IMR-90 (cell line): ENCODE measurements around the gene RCE1. TPM values are rescaled to one million over a fixed set of nuclear protein-coding genes. Genes with fewer than 3 reads are reported as not detected.

Experiments
- ATAC-seq: fragments of 200-7000 bp; cut with Tn5 transposase; 2 replicates; pipeline ENCODE4 v1.9.1; 2020; ENCODE audit warnings: low read depth, mild to moderate bottlenecking, moderate library complexity
- BruUV-seq: library from RNA; stranded (reverse); fragments of 400-500 nt; replicated peaks from 2 replicates; lab custom pipeline; 2021; lab: Mats Ljungman, UMichigan
- CTCF ChIA-PET: fragments of 300-600 bp; formaldehyde crosslinking; extraction: SDS; loops from one replicate; lab custom pipeline; 2021; ENCODE audit warnings: antibody characterized with exemption; lab: Yijun Ruan, JAX
- POLR2A ChIA-PET: fragments of 300-600 bp; sonication (Branson Sonifier 250); formaldehyde crosslinking; loops from one replicate; lab custom pipeline; 2022; ENCODE audit warnings: antibody characterized with exemption; ENCODE audit not compliant: unreplicated experiment; lab: Charles Lee
- DNase-seq: peaks from one replicate; pipeline ENCODE4 v3.0.0; 2013
- H2AFZ ChIP-seq: replicated peaks from 2 replicates; pipeline ENCODE3; 2013; ENCODE audit warnings: low read length, mild to moderate bottlenecking; ENCODE audit not compliant: poor library complexity
- H2AK5ac ChIP-seq: 2 replicates; pipeline ENCODE4 v1.6.1; 2013; ENCODE audit warnings: low read depth, low read length, inconsistent platforms
- H2AK9ac ChIP-seq: replicated peaks from 2 replicates; pipeline ENCODE3; 2013; ENCODE audit warnings: mild to moderate bottlenecking, low read depth, low read length, moderate library complexity; ENCODE audit not compliant: poor library complexity
- H2BK120ac ChIP-seq: 2 replicates; pipeline ENCODE4 v1.6.1; 2013; ENCODE audit warnings: low read depth, low read length, inconsistent platforms
- H2BK15ac ChIP-seq: 3 replicates; pipeline ENCODE4 v1.6.1; 2013; ENCODE audit warnings: low read depth, low read length, inconsistent platforms
- H2BK20ac ChIP-seq: 2 replicates; pipeline ENCODE4 v1.6.1; 2013; ENCODE audit warnings: low read depth, mild to moderate bottlenecking, inconsistent platforms, low read length, moderate library complexity
- H2BK5ac ChIP-seq: 2 replicates; pipeline ENCODE4 v1.6.1; 2013; ENCODE audit warnings: mild to moderate bottlenecking, low read depth, low read length, inconsistent platforms; ENCODE audit not compliant: poor library complexity, severe bottlenecking
- H3K14ac ChIP-seq: replicated peaks from 2 replicates; pipeline ENCODE4 v1.6.1; 2013; ENCODE audit warnings: low read depth, low read length, inconsistent platforms
- H3K18ac ChIP-seq: 2 replicates; pipeline ENCODE4 v1.6.1; 2013; ENCODE audit warnings: low read depth, low read length, control low read depth
- H3K23ac ChIP-seq: 2 replicates; pipeline ENCODE4 v1.6.1; 2013; ENCODE audit warnings: low read depth, low read length, inconsistent platforms
- H3K27ac ChIP-seq: 2 replicates; pipeline ENCODE4 v1.5.1; 2013; ENCODE audit warnings: mild to moderate bottlenecking, control low read depth, low read length; ENCODE audit not compliant: insufficient read depth
- H3K27me3 ChIP-seq: 2 replicates; pipeline ENCODE4 v1.6.1; 2013; ENCODE audit warnings: low read length; ENCODE audit not compliant: control insufficient read depth, insufficient read depth
- H3K36me3 ChIP-seq: 2 replicates; pipeline ENCODE4 v1.6.1; 2013; ENCODE audit warnings: low read length, mixed read lengths; ENCODE audit not compliant: control insufficient read depth, insufficient read depth
- H3K4ac ChIP-seq: 2 replicates; pipeline ENCODE4 v1.6.1; 2013; ENCODE audit warnings: low read depth, low read length, inconsistent platforms
- H3K4me1 ChIP-seq: 2 replicates; pipeline ENCODE4 v1.6.1; 2013; ENCODE audit warnings: low read length, mixed read lengths; ENCODE audit not compliant: control insufficient read depth, insufficient read depth
- H3K4me2 ChIP-seq: 2 replicates; pipeline ENCODE4 v1.6.1; 2013; ENCODE audit warnings: low read depth, mild to moderate bottlenecking, control low read depth, low read length, moderate library complexity
- H3K4me3 ChIP-seq: 2 replicates; pipeline ENCODE4 v1.5.1; 2013; ENCODE audit warnings: low read depth, mild to moderate bottlenecking, control low read depth, low read length, moderate library complexity; ENCODE audit not compliant: insufficient read depth
- H3K56ac ChIP-seq: 2 replicates; pipeline ENCODE4 v1.6.1; 2013; ENCODE audit warnings: low read length, inconsistent platforms; ENCODE audit not compliant: insufficient read depth; ENCODE audit errors: extremely low read depth
- H3K79me1 ChIP-seq, 2 experiments: 2 replicates each; pipeline ENCODE4 v1.6.1; 2013; ENCODE audit warnings: low read length in 2 of 2, inconsistent platforms in 1 of 2, low read depth in 1 of 2
- H3K9ac ChIP-seq: 2 replicates; pipeline ENCODE4 v1.6.1; 2013; ENCODE audit warnings: low read depth, low read length, control low read depth
- H3K9me1 ChIP-seq: 2 replicates; pipeline ENCODE4 v1.6.1; 2013; ENCODE audit warnings: low read length, inconsistent platforms; ENCODE audit not compliant: insufficient read depth
- H3K9me3 ChIP-seq: 2 replicates; pipeline ENCODE4 v1.6.1; 2013; ENCODE audit warnings: low read length; ENCODE audit not compliant: control insufficient read depth, insufficient read depth
- H4K20me1 ChIP-seq: 2 replicates; pipeline ENCODE4 v1.6.1; 2013; ENCODE audit warnings: low read length, inconsistent platforms; ENCODE audit not compliant: insufficient read depth
- H4K5ac ChIP-seq: 2 replicates; pipeline ENCODE4 v1.6.1; 2013; ENCODE audit warnings: mild to moderate bottlenecking, low read depth, low read length, control low read depth
- H4K8ac ChIP-seq, 2 experiments: 2 replicates each; pipeline ENCODE4 v1.6.1; 2013; ENCODE audit warnings: low read depth in 2 of 2, low read length in 2 of 2, control low read depth in 1 of 2, inconsistent platforms in 1 of 2
- H4K91ac ChIP-seq: 2 replicates; pipeline ENCODE4 v1.6.1; 2013; ENCODE audit warnings: low read depth, low read length, inconsistent platforms; ENCODE audit not compliant: insufficient read depth
- BHLHE40 ChIP-seq: fragments of 150-350 bp; IDR thresholded peaks from 2 replicates; pipeline ENCODE4 v1.6.1; 2016; ENCODE audit warnings: mild to moderate bottlenecking, low read depth, low read length
- CTCF ChIP-seq: conservative IDR thresholded peaks from 2 replicates; pipeline ENCODE4 v1.5.1; 2012; ENCODE audit warnings: mild to moderate bottlenecking, low read depth, low read length, improper control_type of control experiment
- NFE2L2 ChIP-seq: fragments of 150-350 bp; IDR thresholded peaks from 2 replicates; pipeline ENCODE4 v1.6.1; 2016; ENCODE audit warnings: low read depth, mild to moderate bottlenecking, low read length
- RCOR1 ChIP-seq: IDR thresholded peaks from 2 replicates; pipeline ENCODE4 v1.6.1; 2012; ENCODE audit warnings: mild to moderate bottlenecking, low read length, improper control_type of control experiment; ENCODE audit not compliant: insufficient replicate concordance
- RFX5 ChIP-seq: IDR thresholded peaks from 2 replicates; pipeline ENCODE4 v1.8.0; 2012; ENCODE audit warnings: low read depth, mild to moderate bottlenecking, low read length, moderate library complexity
- WGBS, 2 experiments: methylation state at CpG; one replicate each; pipeline versions ENCODE4 v1.1.5 to v1.1.7; 2013; ENCODE audit warnings: missing lambda C conversion rate in 2 of 2; ENCODE audit not compliant: insufficient read length in 1 of 2; ENCODE audit errors: extremely low coverage in 2 of 2; 5-methylcytosine and 5-hydroxymethylcytosine counted together
- dilution Hi-C: fragments of 300-500 bp; cut with HindIII; formaldehyde crosslinking; loops from one replicate; pipeline ENCODE4 v1.14.3; 2018; ENCODE audit warnings: low sequenced_read_pairs; ENCODE audit not compliant: unreplicated experiment
- in situ Hi-C: fragments of 300-500 bp; cut with MboI; formaldehyde crosslinking; loops from 3 replicates; pipeline ENCODE4 v1.14.3; 2019; ENCODE audit warnings: low sequenced_read_pairs, inconsistent platforms, mixed read lengths
- intact Hi-C: fragments of 100-400 bp; cut with micrococcal nuclease; formaldehyde crosslinking; loops from 2 replicates; pipeline ENCODE4 v1.10.0; 2022
- polyA plus RNA-seq, 3 experiments: library from polyadenylated mRNA; depleted of rRNA; stranded (reverse); fragments of >200 nt; gene quantifications; 2 replicates each; pipeline ENCODE4 v1.2.3, GENCODE V29; 2012; ENCODE audit warnings: low replicate concordance in 1 of 3
- total RNA-seq: library from RNA; depleted of rRNA; stranded (reverse); fragments of >200 nt; gene quantifications from 2 replicates; pipeline ENCODE4 v1.2.3, GENCODE V29; 2012
- TF ChIP-seq, protein P1 (sequence below): fragments of 150-350 bp; IDR thresholded peaks from 2 replicates; pipeline ENCODE4 v1.6.1; 2016; ENCODE audit warnings: low read depth, mild to moderate bottlenecking, low read length, moderate library complexity, borderline replicate concordance

RCE1 gene
- total and polyA plus RNA-seq, 2 of the 4 experiments (the other 2 are of a cell fraction), result 6.6 to 19.4 TPM

DNA sequence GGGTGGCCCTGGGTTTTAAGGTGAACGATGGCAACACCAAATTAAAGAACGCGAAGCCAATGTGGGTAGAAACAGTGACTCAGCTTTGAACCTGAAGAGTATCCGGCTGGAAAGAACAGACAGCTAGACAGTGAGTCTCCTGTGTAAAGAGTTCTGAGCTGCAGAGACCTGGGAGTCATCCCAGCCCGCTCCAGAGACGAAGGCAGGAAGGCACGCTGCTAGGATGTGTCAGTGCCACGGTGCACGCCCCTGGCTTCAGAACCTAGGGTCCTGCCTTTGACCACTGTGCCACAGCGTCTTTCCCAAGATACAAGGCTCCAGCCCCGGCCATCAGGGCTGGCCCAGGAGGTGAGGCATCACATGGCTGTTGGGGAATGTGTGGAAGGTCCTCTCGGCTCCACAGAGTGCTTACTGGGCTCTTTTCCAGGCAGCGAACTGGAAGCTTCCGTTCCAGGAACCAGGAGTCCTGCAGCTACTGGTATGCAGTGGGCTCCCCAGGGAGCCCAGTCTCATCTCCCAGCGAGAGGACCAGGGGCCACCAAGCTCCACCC is 43.5 kb downstream of the RCE1 start (continued):
- TF ChIP-seq, protein P1, sequence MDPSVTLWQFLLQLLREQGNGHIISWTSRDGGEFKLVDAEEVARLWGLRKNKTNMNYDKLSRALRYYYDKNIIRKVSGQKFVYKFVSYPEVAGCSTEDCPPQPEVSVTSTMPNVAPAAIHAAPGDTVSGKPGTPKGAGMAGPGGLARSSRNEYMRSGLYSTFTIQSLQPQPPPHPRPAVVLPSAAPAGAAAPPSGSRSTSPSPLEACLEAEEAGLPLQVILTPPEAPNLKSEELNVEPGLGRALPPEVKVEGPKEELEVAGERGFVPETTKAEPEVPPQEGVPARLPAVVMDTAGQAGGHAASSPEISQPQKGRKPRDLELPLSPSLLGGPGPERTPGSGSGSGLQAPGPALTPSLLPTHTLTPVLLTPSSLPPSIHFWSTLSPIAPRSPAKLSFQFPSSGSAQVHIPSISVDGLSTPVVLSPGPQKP, result no peak

DNA sequence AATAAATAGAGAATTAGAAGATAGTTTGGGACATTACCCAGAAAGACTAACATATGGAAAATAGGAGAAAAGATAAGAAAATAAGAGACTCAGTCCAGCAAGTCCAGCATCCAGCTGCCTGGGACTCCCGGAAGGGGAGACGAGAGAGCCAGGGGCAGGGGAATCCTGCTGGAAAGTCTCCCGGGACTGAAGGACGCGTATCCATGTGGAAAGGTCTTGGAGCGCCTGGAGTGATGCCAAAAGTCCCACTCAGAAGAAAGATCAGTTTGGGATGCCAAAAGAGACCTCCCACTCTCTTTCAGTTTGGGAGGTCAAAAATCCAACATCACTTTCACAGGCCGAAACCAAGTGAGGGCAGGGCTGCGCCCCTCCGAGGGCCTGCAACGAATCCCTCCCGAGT is 44.3 kb downstream of the RCE1 start:
- no peak overlapping the region for H3K4me2 ChIP-seq
- H2AK5ac ChIP-seq, result no peak overlapping the region; the same call in 1 of the 2 replicates
- H3K23ac ChIP-seq, result no peak overlapping the region
- peaks cover 2% of the 10 kb centered on the region; the same call in 1 of the 2 replicates for H3K36me3 ChIP-seq
- no TSS peak for BruUV-seq
- 59% methylated on average over 5 of the region's 11 CpGs; no CpG with 5 or more reads in 1 of the 2 experiments for WGBS, 2 experiments
- H3K56ac ChIP-seq, result no peak overlapping the region
- dilution Hi-C loops, result no loop called here
- H2BK20ac ChIP-seq, result no peak overlapping the region
- H2AFZ ChIP-seq, result no peak overlapping the region
- H4K91ac ChIP-seq, result no peak overlapping the region
- ATAC-seq (no peak), DNase-seq (no peak)
- no peak overlapping the region for H2AK9ac ChIP-seq
- no peak overlapping the region for H3K9ac ChIP-seq
- H4K5ac ChIP-seq, result no peak overlapping the region
- H3K9me3 ChIP-seq, result no peaks in the 10 kb centered on the region
- H3K4ac ChIP-seq, result no peak overlapping the region
- POLR2A ChIA-PET, result no interaction called here
- H3K4me1 ChIP-seq, result peaks cover 23% of the 10 kb centered on the region
- in situ Hi-C loops, result no loop called here
- intact Hi-C loops, result no loop called here
- H2BK120ac ChIP-seq, result no peak overlapping the region
- no peak overlapping the region for H3K18ac ChIP-seq
- no peak overlapping the region for H2BK5ac ChIP-seq
- H3K79me1 ChIP-seq, result peaks cover 0 to 20% of the 10 kb centered on the region in 2 experiments; a peak in 1 of 4 replicates
- no peak overlapping the region for H3K27ac ChIP-seq
- no peaks in the 10 kb centered on the region for H3K27me3 ChIP-seq
- H4K20me1 ChIP-seq, result no peaks in the 10 kb centered on the region
- no peak overlapping the region for H3K4me3 ChIP-seq
- no peak overlapping the region for H3K14ac ChIP-seq
- no peak overlapping the region for H4K8ac ChIP-seq
- CTCF ChIA-PET, result interaction anchor here (0.6 kb wide), 1 partner anchor 315 kb away, joined by 3 read pairs; no protein-coding TSS in a partner anchor
- H2BK15ac ChIP-seq, result no peak overlapping the region; the same call in 2 of the 3 replicates
- TF ChIP-seq NFE2L2 (no peak), CTCF (no peak), BHLHE40 (no peak), RFX5 (no peak), RCOR1 (no peak)
- peaks cover 7% of the 10 kb centered on the region for H3K9me1 ChIP-seq
